ENCODE results near the gene DLK2. TPM values are rescaled to one million over a fixed set of nuclear protein-coding genes. Genes with fewer than 3 reads are reported as not detected.

DLK2 gene
- total RNA-seq, 1 experiment from 2014 or later: 1.4 TPM

DNA sequence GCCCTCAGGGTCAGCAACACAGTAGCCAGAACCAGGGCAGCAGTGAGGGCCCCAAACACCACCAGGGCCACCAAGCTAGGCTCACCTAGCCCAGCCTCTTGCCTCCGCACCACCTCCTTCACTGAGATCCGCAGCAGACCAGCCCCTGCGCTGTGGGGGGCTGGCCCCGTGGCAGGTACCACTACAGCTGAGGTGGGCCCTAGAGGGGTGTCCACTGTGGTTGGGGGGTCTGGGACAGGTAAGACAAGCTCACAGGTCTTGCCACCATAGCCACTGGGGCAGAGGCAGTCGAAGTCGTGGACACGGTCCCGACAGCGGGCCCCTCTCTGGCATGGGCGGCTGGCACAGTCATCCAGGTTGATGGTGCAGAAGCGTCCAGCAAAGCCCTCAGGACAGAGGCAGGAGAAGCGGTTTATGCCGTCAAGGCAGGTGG is 4.6 kb downstream of the DLK2 start:
- H3K36me3 ChIP-seq (ENCODE audit: low read depth, low read length): 0 out of 2 replicates have a peak, but pooled peaks cover 5% of the 10 kb centered on the region
- no peaks in the 10 kb centered on the region for H3K27me3 ChIP-seq (ENCODE audit: low read length)
- H3K79me2 ChIP-seq (ENCODE audit: low read length): no peaks in the 10 kb centered on the region
- DNase-seq: no peak
- no peak overlapping the region for H3K27ac ChIP-seq (ENCODE audit: low read length)
- intact Hi-C loops (cut with micrococcal nuclease): no loop called here
- no peak overlapping the region for H3K9ac ChIP-seq (ENCODE audit: low read length)
- H3K9me3 ChIP-seq (ENCODE audit: low read length): no peaks in the 10 kb centered on the region
- no peak overlapping the region for H3K4me3 ChIP-seq (ENCODE audit: low read length)
- H2AFZ ChIP-seq (ENCODE audit: low read length): no peak overlapping the region
- ChIA-PET POLR2A (ENCODE audit: unreplicated experiment) (no interaction called here), CTCF (no interaction called here)
- no peaks in the 10 kb centered on the region for H3K9me2 ChIP-seq (replicated peaks; ENCODE audit: low read length)
- no peaks in the 10 kb centered on the region for H3F3A ChIP-seq (ENCODE audit: low read length, unreplicated experiment)
- BruUV-seq (replicated peaks): no TSS peak
- H3K4me2 ChIP-seq (ENCODE audit: low read length): no peak overlapping the region
- ATAC-seq: no peak
- no peak for TF ChIP-seq EZH2 (IDR thresholded peaks at IDR 0.05; ENCODE audit: low read length, unreplicated experiment)
- TF ChIP-seq, protein P1, sequence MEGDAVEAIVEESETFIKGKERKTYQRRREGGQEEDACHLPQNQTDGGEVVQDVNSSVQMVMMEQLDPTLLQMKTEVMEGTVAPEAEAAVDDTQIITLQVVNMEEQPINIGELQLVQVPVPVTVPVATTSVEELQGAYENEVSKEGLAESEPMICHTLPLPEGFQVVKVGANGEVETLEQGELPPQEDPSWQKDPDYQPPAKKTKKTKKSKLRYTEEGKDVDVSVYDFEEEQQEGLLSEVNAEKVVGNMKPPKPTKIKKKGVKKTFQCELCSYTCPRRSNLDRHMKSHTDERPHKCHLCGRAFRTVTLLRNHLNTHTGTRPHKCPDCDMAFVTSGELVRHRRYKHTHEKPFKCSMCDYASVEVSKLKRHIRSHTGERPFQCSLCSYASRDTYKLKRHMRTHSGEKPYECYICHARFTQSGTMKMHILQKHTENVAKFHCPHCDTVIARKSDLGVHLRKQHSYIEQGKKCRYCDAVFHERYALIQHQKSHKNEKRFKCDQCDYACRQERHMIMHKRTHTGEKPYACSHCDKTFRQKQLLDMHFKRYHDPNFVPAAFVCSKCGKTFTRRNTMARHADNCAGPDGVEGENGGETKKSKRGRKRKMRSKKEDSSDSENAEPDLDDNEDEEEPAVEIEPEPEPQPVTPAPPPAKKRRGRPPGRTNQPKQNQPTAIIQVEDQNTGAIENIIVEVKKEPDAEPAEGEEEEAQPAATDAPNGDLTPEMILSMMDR (conservative IDR thresholded peaks at IDR 0.05; ENCODE audit: low read depth, low read length): no peak
- no peaks in the 10 kb centered on the region; the same call in 1 of the 2 replicates for H4K20me1 ChIP-seq (ENCODE audit: low read length)
- H3K4me1 ChIP-seq (ENCODE audit: insufficient read depth, low read length): peaks cover 5% of the 10 kb centered on the region; the same call in 1 of the 2 replicates

DNA sequence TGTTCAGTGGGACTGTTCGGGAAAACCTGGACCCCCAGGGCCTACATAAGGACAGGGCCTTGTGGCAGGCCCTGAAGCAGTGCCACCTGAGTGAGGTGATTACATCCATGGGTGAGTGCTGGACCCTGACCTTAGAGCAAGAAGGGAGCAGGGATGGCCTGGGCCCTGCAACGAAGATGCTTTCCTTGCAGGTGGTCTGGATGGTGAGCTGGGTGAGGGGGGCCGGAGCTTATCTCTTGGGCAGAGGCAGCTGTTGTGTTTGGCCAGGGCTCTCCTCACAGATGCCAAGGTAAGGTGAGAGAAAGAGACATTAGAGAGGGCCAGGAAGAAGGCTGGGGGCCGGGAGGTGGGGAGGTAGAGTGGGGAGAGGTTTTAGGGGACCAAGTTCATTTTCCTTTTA is 6.4 kb downstream of the DLK2 start:
- BruUV-seq (replicated peaks): no TSS peak
- Histone ChIP-seq H3K27ac (ENCODE audit: low read length) (no peak overlapping the region), H3K4me1 (ENCODE audit: insufficient read depth, low read length) (no peaks in the 10 kb centered on the region), H3K4me3 (ENCODE audit: low read length) (no peak overlapping the region), H3K79me2 (ENCODE audit: low read length) (no peaks in the 10 kb centered on the region), H3F3A (ENCODE audit: low read length, unreplicated experiment) (no peaks in the 10 kb centered on the region), H4K20me1 (ENCODE audit: low read length) (no peaks in the 10 kb centered on the region; the same call in 1 of the 2 replicates), H3K4me2 (ENCODE audit: low read length) (no peak overlapping the region), H3K36me3 (ENCODE audit: low read depth, low read length) (0 out of 2 replicates have a peak, but pooled peaks cover 5% of the 10 kb centered on the region), H3K9me3 (ENCODE audit: low read length) (no peaks in the 10 kb centered on the region), H3K9ac (ENCODE audit: low read length) (no peak overlapping the region), H3K9me2 (replicated peaks; ENCODE audit: low read length) (no peaks in the 10 kb centered on the region), H2AFZ (ENCODE audit: low read length) (no peak overlapping the region), H3K27me3 (ENCODE audit: low read length) (no peaks in the 10 kb centered on the region)
- TF ChIP-seq EZH2 (IDR thresholded peaks at IDR 0.05; ENCODE audit: low read length, unreplicated experiment): no peak
- TF ChIP-seq, protein P1 (conservative IDR thresholded peaks at IDR 0.05; ENCODE audit: low read depth, low read length): no peak
- no peak for TF ChIP-seq EZH2phosphoT487 (IDR thresholded peaks at IDR 0.05; ENCODE audit: borderline replicate concordance, low read length)
- ATAC-seq (no peak), DNase-seq (no peak)
- CTCF ChIA-PET: no interaction called here
- intact Hi-C loops (cut with micrococcal nuclease): no loop called here
- POLR2A ChIA-PET (ENCODE audit: unreplicated experiment): no interaction called here

DNA sequence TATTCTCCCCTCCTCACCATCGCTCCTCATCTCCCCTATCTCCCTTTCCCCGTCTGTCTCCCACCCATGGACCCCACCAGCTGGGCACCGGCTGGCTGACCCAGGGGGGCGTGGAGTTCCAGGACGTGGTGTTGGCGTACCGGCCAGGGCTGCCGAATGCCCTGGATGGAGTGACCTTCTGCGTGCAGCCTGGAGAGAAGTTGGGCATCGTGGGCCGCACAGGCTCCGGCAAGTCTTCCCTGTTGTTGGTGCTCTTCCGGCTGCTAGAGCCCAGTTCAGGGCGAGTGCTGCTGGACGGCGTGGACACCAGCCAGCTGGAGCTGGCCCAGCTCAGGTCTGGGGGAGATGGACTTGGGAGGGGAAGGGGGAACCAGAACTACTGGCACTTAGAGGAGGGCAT is 7.7 kb downstream of the DLK2 start:
- H3K4me3 ChIP-seq (ENCODE audit: low read length): no peak overlapping the region
- H3K4me2 ChIP-seq (ENCODE audit: low read length): no peak overlapping the region
- DNase-seq (no peak), ATAC-seq (no peak)
- H3F3A ChIP-seq (ENCODE audit: low read length, unreplicated experiment): no peaks in the 10 kb centered on the region
- POLR2A ChIA-PET (ENCODE audit: unreplicated experiment): no interaction called here
- no peaks in the 10 kb centered on the region for H3K79me2 ChIP-seq (ENCODE audit: low read length)
- no peaks in the 10 kb centered on the region for H3K9me3 ChIP-seq (ENCODE audit: low read length)
- no peaks in the 10 kb centered on the region for H3K27me3 ChIP-seq (ENCODE audit: low read length)
- no peaks in the 10 kb centered on the region for H4K20me1 ChIP-seq (ENCODE audit: low read length)
- H2AFZ ChIP-seq (ENCODE audit: low read length): no peak overlapping the region
- H3K36me3 ChIP-seq (ENCODE audit: low read depth, low read length): 0 out of 2 replicates have a peak, but pooled peaks cover 5% of the 10 kb centered on the region
- H3K9me2 ChIP-seq (replicated peaks; ENCODE audit: low read length): no peaks in the 10 kb centered on the region
- intact Hi-C loops (cut with micrococcal nuclease): no loop called here
- TF ChIP-seq, protein P1 (conservative IDR thresholded peaks at IDR 0.05; ENCODE audit: low read depth, low read length): no peak
- TF ChIP-seq EZH2 (IDR thresholded peaks at IDR 0.05; ENCODE audit: low read length, unreplicated experiment) (no peak), EZH2phosphoT487 (IDR thresholded peaks at IDR 0.05; ENCODE audit: borderline replicate concordance, low read length) (no peak)
- CTCF ChIA-PET: no interaction called here
- H3K9ac ChIP-seq (ENCODE audit: low read length): no peak overlapping the region
- BruUV-seq (replicated peaks): no TSS peak
- no peaks in the 10 kb centered on the region for H3K4me1 ChIP-seq (ENCODE audit: insufficient read depth, low read length)
- no peak overlapping the region for H3K27ac ChIP-seq (ENCODE audit: low read length)

All from PC-3 (cell line).